HEK293 (cell line): ENCODE measurements around the gene PRR3.
A peak's percentile ranks its signal among the peaks of the same experiment; 100 is the strongest.

Experiments
- BCL11B ChIP-seq: fragments of 450-650 bp; formaldehyde crosslinking; IDR thresholded peaks from 2 replicates; pipeline ENCODE4 v1.5.1; 2016; ENCODE audit warnings: low read depth, missing biosample characterization, missing genetic modification characterization
- EGR2 ChIP-seq: fragments of 450-650 bp; formaldehyde crosslinking; IDR thresholded peaks from 2 replicates; pipeline ENCODE4 v1.5.1; 2016; ENCODE audit warnings: low read depth, missing biosample characterization, missing genetic modification characterization
- GLIS2 ChIP-seq: fragments of 450-650 bp; formaldehyde crosslinking; IDR thresholded peaks from 2 replicates; pipeline ENCODE4 v1.5.1; 2016; ENCODE audit warnings: missing biosample characterization, missing genetic modification characterization
- HIC1 ChIP-seq: fragments of 450-650 bp; formaldehyde crosslinking; IDR thresholded peaks from 2 replicates; pipeline ENCODE4 v1.5.1; 2016; ENCODE audit warnings: missing biosample characterization, missing genetic modification characterization
- KLF1 ChIP-seq: fragments of 450-650 bp; formaldehyde crosslinking; IDR thresholded peaks from 2 replicates; pipeline ENCODE4 v1.5.1; 2016; ENCODE audit warnings: missing biosample characterization, missing genetic modification characterization
- KLF10 ChIP-seq: fragments of 450-650 bp; IDR thresholded peaks from 2 replicates; pipeline ENCODE4 v1.5.1; 2018; ENCODE audit warnings: missing biosample characterization, mild to moderate bottlenecking, missing genetic modification characterization
- RBAK ChIP-seq: fragments of 450-650 bp; formaldehyde crosslinking; IDR thresholded peaks from 2 replicates; pipeline ENCODE4 v1.5.1; 2016; ENCODE audit warnings: missing biosample characterization, missing genetic modification characterization
- SCRT1 ChIP-seq: fragments of 450-650 bp; formaldehyde crosslinking; IDR thresholded peaks from 2 replicates; pipeline ENCODE4 v1.5.1; 2016; ENCODE audit warnings: missing biosample characterization, missing genetic modification characterization, borderline replicate concordance
- SP3 ChIP-seq: fragments of 450-650 bp; formaldehyde crosslinking; IDR thresholded peaks from 2 replicates; pipeline ENCODE4 v1.5.1; 2016; ENCODE audit warnings: missing biosample characterization, missing genetic modification characterization
- ZBTB11 ChIP-seq: fragments of 450-650 bp; formaldehyde crosslinking; conservative IDR thresholded peaks from 2 replicates; pipeline ENCODE4 v1.5.1; 2016; ENCODE audit warnings: low read depth, missing biosample characterization, missing genetic modification characterization
- ZBTB20 ChIP-seq: fragments of 450-650 bp; formaldehyde crosslinking; IDR thresholded peaks from 2 replicates; pipeline ENCODE4 v1.5.1; 2016; ENCODE audit warnings: missing biosample characterization, missing genetic modification characterization
- ZBTB21 ChIP-seq: fragments of 450-650 bp; formaldehyde crosslinking; IDR thresholded peaks from 2 replicates; pipeline ENCODE4 v1.5.1; 2017; ENCODE audit warnings: missing biosample characterization, missing genetic modification characterization
- ZBTB7A ChIP-seq: fragments of 450-650 bp; formaldehyde crosslinking; IDR thresholded peaks from 2 replicates; pipeline ENCODE4 v1.5.1; 2016; ENCODE audit warnings: low read depth, missing biosample characterization, missing genetic modification characterization
- ZNF10 ChIP-seq: fragments of 450-650 bp; formaldehyde crosslinking; IDR thresholded peaks from 2 replicates; pipeline ENCODE4 v1.5.1; 2017; ENCODE audit warnings: missing biosample characterization, missing genetic modification characterization
- ZNF133 ChIP-seq: fragments of 450-650 bp; formaldehyde crosslinking; IDR thresholded peaks from 2 replicates; pipeline ENCODE4 v1.5.1; 2016; ENCODE audit warnings: missing biosample characterization, missing genetic modification characterization
- ZNF16 ChIP-seq: fragments of 450-650 bp; formaldehyde crosslinking; IDR thresholded peaks from 2 replicates; pipeline ENCODE4 v1.5.1; 2016; ENCODE audit warnings: low read depth, missing biosample characterization, missing genetic modification characterization
- ZNF174 ChIP-seq: fragments of 450-650 bp; formaldehyde crosslinking; IDR thresholded peaks from 2 replicates; pipeline ENCODE4 v1.5.0; 2017; ENCODE audit warnings: missing biosample characterization, mild to moderate bottlenecking, missing genetic modification characterization
- ZNF335 ChIP-seq: fragments of 450-650 bp; formaldehyde crosslinking; conservative IDR thresholded peaks from 2 replicates; pipeline ENCODE4 v1.5.1; 2016; ENCODE audit warnings: missing biosample characterization, missing genetic modification characterization
- ZNF518A ChIP-seq: fragments of 450-650 bp; formaldehyde crosslinking; conservative IDR thresholded peaks from 2 replicates; pipeline ENCODE4 v1.5.1; 2016; ENCODE audit warnings: low read depth, missing biosample characterization, missing genetic modification characterization
- ZNF660 ChIP-seq: fragments of 450-650 bp; IDR thresholded peaks from 2 replicates; pipeline ENCODE4 v1.5.1; 2018; ENCODE audit warnings: missing biosample characterization, mild to moderate bottlenecking, missing genetic modification characterization
- ZNF664 ChIP-seq: fragments of 450-650 bp; formaldehyde crosslinking; IDR thresholded peaks from 2 replicates; pipeline ENCODE4 v1.5.1; 2016; ENCODE audit warnings: missing biosample characterization, missing genetic modification characterization
- ZNF768 ChIP-seq: fragments of 450-650 bp; formaldehyde crosslinking; IDR thresholded peaks from 2 replicates; pipeline ENCODE4 v1.5.1; 2018; ENCODE audit warnings: missing biosample characterization, mild to moderate bottlenecking, missing genetic modification characterization
- ZNF792 ChIP-seq: fragments of 450-650 bp; formaldehyde crosslinking; IDR thresholded peaks from 2 replicates; pipeline ENCODE4 v1.5.1; 2016; ENCODE audit warnings: missing biosample characterization, missing genetic modification characterization
- ZNF830 ChIP-seq: fragments of 450-650 bp; IDR thresholded peaks from 2 replicates; pipeline ENCODE4 v1.5.0; 2018; ENCODE audit warnings: missing biosample characterization, missing genetic modification characterization, low read depth, mild to moderate bottlenecking, moderate library complexity
- ZSCAN16 ChIP-seq: fragments of 450-650 bp; formaldehyde crosslinking; IDR thresholded peaks from 2 replicates; pipeline ENCODE4 v1.5.1; 2016; ENCODE audit warnings: missing biosample characterization, missing genetic modification characterization
- TF ChIP-seq, protein P1 (sequence below): fragments of 450-650 bp; formaldehyde crosslinking; IDR thresholded peaks from 2 replicates; pipeline ENCODE4 v1.5.1; 2016; ENCODE audit warnings: missing biosample characterization, missing genetic modification characterization
- TF ChIP-seq, protein P2 (sequence below): fragments of 450-650 bp; formaldehyde crosslinking; IDR thresholded peaks from 2 replicates; pipeline ENCODE4 v1.5.1; 2016; ENCODE audit warnings: missing biosample characterization, missing genetic modification characterization

The PRR3 gene

GRCh38 chr6:30571075-30571761 is 14.1 kb downstream of the PRR3 start, which contains the start of gene ABCF1 (continued):
- TF ChIP-seq ZNF518A (tag by site-specific recombination): peak; percentile 75
- TF ChIP-seq, protein P1, sequence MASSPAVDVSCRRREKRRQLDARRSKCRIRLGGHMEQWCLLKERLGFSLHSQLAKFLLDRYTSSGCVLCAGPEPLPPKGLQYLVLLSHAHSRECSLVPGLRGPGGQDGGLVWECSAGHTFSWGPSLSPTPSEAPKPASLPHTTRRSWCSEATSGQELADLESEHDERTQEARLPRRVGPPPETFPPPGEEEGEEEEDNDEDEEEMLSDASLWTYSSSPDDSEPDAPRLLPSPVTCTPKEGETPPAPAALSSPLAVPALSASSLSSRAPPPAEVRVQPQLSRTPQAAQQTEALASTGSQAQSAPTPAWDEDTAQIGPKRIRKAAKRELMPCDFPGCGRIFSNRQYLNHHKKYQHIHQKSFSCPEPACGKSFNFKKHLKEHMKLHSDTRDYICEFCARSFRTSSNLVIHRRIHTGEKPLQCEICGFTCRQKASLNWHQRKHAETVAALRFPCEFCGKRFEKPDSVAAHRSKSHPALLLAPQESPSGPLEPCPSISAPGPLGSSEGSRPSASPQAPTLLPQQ (tag by site-specific recombination): peak; percentile 82
- peak; percentile 96 for TF ChIP-seq ZBTB11 (tag by site-specific recombination)
- TF ChIP-seq ZBTB7A (tag by site-specific recombination): no peak
- TF ChIP-seq GLIS2 (tag by site-specific recombination): peak; percentile 75; the same call in 1 of the 2 replicates
- no peak for TF ChIP-seq SCRT1
- TF ChIP-seq, protein P2, sequence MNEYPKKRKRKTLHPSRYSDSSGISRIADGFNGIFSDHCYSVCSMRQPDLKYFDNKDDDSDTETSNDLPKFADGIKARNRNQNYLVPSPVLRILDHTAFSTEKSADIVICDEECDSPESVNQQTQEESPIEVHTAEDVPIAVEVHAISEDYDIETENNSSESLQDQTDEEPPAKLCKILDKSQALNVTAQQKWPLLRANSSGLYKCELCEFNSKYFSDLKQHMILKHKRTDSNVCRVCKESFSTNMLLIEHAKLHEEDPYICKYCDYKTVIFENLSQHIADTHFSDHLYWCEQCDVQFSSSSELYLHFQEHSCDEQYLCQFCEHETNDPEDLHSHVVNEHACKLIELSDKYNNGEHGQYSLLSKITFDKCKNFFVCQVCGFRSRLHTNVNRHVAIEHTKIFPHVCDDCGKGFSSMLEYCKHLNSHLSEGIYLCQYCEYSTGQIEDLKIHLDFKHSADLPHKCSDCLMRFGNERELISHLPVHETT: no peak
- TF ChIP-seq ZNF664 (tag by site-specific recombination): no peak
- TF ChIP-seq HIC1: peak; percentile 85; the same call in 1 of the 2 replicates
- no peak for TF ChIP-seq ZNF133
- TF ChIP-seq ZBTB21 (tag by site-specific recombination): peak; percentile 62
- no peak for TF ChIP-seq ZSCAN16 (tag by site-specific recombination)
- TF ChIP-seq BCL11B (tag by site-specific recombination): no peak
- TF ChIP-seq ZNF830: no peak
- peak; percentile 95 for TF ChIP-seq KLF10 (tag by site-specific recombination)
- peak; percentile 51; the same call in 1 of the 2 replicates for TF ChIP-seq KLF1 (tag by site-specific recombination)
- peak; percentile 88 for TF ChIP-seq SP3 (tag by site-specific recombination)
- TF ChIP-seq ZBTB20: peak; percentile 98
- TF ChIP-seq RBAK: no peak
- TF ChIP-seq EGR2 (tag by site-specific recombination): 0 out of 2 replicates have a peak, but pooled peaks have one; percentile 18
- no peak for TF ChIP-seq ZNF16 (tag by site-specific recombination)
- peak; percentile 99 for TF ChIP-seq ZNF335
- TF ChIP-seq ZNF768 (tag by site-specific recombination): no peak
- TF ChIP-seq ZNF10 (tag by site-specific recombination): peak; percentile 1
- peak; percentile 97 for TF ChIP-seq ZNF792
- TF ChIP-seq ZNF174 (tag by site-specific recombination): no peak
- 0 out of 2 replicates have a peak, but pooled peaks have one; percentile 63 for TF ChIP-seq ZNF660 (tag by site-specific recombination)
